HL-60 (cell line): ENCODE results near the gene GFY.

ENCODE experiments used
- GABPA ChIP-seq: IDR thresholded peaks from 2 replicates; pipeline ENCODE4 v1.6.1; 2012; ENCODE audit warnings: low read depth
- POLR2AphosphoS5 ChIP-seq: IDR thresholded peaks from 2 replicates; pipeline ENCODE4 v1.6.1; 2012; ENCODE audit warnings: low read depth
- SPI1 ChIP-seq: IDR thresholded peaks from 2 replicates; pipeline ENCODE4 v1.6.1; 2012; ENCODE audit warnings: low read depth, mild to moderate bottlenecking, borderline replicate concordance
- TF ChIP-seq, protein P1 (sequence below): IDR thresholded peaks from one replicate; pipeline ENCODE4 v1.5.1; 2011; ENCODE audit warnings: low read length, control low read depth, inconsistent platforms; ENCODE audit not compliant: insufficient read depth
- TF ChIP-seq, protein P2 (sequence below): IDR thresholded peaks from 2 replicates; pipeline ENCODE4 v1.6.1; 2012; ENCODE audit warnings: low read depth; ENCODE audit not compliant: insufficient replicate concordance

DNA sequence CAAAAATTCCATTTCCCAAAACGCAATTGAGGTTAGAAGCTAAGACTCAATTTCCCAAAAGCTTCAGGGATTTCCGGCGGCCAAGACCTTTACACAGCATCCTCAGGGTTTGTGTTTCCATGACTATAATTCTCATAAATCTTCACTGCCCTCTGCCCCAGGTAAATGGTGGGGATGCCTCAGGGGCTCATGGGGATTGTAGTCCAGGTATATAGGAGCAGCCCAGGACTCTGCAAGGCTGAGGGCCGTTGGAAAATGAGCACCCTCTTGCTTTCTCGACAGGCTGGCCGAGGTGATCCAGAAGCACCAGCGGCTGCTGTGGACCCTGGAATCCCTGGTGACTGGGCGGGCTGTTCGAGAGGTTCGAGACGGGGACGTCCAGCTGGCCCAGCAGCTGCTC lies 34.2 kb downstream of the GFY start:
- TF ChIP-seq, protein P1, sequence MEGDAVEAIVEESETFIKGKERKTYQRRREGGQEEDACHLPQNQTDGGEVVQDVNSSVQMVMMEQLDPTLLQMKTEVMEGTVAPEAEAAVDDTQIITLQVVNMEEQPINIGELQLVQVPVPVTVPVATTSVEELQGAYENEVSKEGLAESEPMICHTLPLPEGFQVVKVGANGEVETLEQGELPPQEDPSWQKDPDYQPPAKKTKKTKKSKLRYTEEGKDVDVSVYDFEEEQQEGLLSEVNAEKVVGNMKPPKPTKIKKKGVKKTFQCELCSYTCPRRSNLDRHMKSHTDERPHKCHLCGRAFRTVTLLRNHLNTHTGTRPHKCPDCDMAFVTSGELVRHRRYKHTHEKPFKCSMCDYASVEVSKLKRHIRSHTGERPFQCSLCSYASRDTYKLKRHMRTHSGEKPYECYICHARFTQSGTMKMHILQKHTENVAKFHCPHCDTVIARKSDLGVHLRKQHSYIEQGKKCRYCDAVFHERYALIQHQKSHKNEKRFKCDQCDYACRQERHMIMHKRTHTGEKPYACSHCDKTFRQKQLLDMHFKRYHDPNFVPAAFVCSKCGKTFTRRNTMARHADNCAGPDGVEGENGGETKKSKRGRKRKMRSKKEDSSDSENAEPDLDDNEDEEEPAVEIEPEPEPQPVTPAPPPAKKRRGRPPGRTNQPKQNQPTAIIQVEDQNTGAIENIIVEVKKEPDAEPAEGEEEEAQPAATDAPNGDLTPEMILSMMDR = no peak
- TF ChIP-seq POLR2AphosphoS5 = no peak
- no peak for TF ChIP-seq GABPA
- TF ChIP-seq, protein P2, sequence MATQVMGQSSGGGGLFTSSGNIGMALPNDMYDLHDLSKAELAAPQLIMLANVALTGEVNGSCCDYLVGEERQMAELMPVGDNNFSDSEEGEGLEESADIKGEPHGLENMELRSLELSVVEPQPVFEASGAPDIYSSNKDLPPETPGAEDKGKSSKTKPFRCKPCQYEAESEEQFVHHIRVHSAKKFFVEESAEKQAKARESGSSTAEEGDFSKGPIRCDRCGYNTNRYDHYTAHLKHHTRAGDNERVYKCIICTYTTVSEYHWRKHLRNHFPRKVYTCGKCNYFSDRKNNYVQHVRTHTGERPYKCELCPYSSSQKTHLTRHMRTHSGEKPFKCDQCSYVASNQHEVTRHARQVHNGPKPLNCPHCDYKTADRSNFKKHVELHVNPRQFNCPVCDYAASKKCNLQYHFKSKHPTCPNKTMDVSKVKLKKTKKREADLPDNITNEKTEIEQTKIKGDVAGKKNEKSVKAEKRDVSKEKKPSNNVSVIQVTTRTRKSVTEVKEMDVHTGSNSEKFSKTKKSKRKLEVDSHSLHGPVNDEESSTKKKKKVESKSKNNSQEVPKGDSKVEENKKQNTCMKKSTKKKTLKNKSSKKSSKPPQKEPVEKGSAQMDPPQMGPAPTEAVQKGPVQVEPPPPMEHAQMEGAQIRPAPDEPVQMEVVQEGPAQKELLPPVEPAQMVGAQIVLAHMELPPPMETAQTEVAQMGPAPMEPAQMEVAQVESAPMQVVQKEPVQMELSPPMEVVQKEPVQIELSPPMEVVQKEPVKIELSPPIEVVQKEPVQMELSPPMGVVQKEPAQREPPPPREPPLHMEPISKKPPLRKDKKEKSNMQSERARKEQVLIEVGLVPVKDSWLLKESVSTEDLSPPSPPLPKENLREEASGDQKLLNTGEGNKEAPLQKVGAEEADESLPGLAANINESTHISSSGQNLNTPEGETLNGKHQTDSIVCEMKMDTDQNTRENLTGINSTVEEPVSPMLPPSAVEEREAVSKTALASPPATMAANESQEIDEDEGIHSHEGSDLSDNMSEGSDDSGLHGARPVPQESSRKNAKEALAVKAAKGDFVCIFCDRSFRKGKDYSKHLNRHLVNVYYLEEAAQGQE = no peak
- no peak for TF ChIP-seq SPI1
